Measurements from ENCODE around the gene LAMA2. TPM values are rescaled to one million over a fixed set of nuclear protein-coding genes. Genes with fewer than 3 reads are reported as not detected.

LAMA2 gene
- polyA plus RNA-seq, 3 donors, result not detected

- Mint-ChIP-seq H3K4me3 (no peak overlapping the region), H3K27me3 (ENCODE audit: low read depth in 3 of 3) (no peaks in the 10 kb centered on the region), H3K27ac (no peak overlapping the region), H3K4me1 (no peaks in the 10 kb centered on the region), H3K36me3 (no peaks in the 10 kb centered on the region), H3K9me3 (peaks cover 0 to 1% (median 0%) of the 10 kb centered on the region in 7 donors)
- H3K4me1 ChIP-seq (ENCODE audit: control insufficient read depth in 1 of 2, insufficient read depth in 2 of 2, low read length in 2 of 2), result no peaks in the 10 kb centered on the region
- no peaks in the 10 kb centered on the region for H3K36me3 ChIP-seq (replicated peaks in 1 of 2; ENCODE audit: control insufficient read depth in 1 of 2, insufficient read depth in 2 of 2, low read length in 2 of 2)
- no peak overlapping the region for H3K27ac ChIP-seq (ENCODE audit: low read depth in 1 of 2, low read length in 2 of 2)
- H4K20me1 ChIP-seq (ENCODE audit: insufficient read depth, low read length), result no peaks in the 10 kb centered on the region
- intact Hi-C loops (cut with micrococcal nuclease), result no loop called here
- H3K4me2 ChIP-seq (replicated peaks; ENCODE audit: extremely low read depth, low read length, poor library complexity, severe bottlenecking), result no peak overlapping the region
- TF ChIP-seq CTCF (IDR thresholded peaks at IDR 0.05), result no peak
- H2AFZ ChIP-seq (ENCODE audit: insufficient read depth, low read depth, low read length, poor library complexity, severe bottlenecking), result no peak overlapping the region
- H3K79me2 ChIP-seq (ENCODE audit: insufficient read depth, low read length), result no peaks in the 10 kb centered on the region
- no peak overlapping the region for H3K4me3 ChIP-seq (replicated peaks in 1 of 3; ENCODE audit: low read depth in 2 of 3, low read length in 3 of 3)
- whole genome bisulfite sequencing (ENCODE audit: insufficient coverage), result no CpG with 5 or more reads among the region's 1 CpG
- no peak overlapping the region for H3K9ac ChIP-seq (ENCODE audit: insufficient read depth, low read length, poor library complexity, severe bottlenecking)
- DNase-seq, result no peak
- no peaks in the 10 kb centered on the region for H3K9me3 ChIP-seq (replicated peaks in 1 of 2; ENCODE audit: control insufficient read depth in 1 of 2, insufficient read depth in 1 of 2, low read length in 2 of 2)
- H3K27me3 ChIP-seq (ENCODE audit: control insufficient read depth in 2 of 2, insufficient read depth in 2 of 2, low read length in 2 of 2), result no peaks in the 10 kb centered on the region
Measured at GRCh38 chr6:129111853-129112252, 228.9 kb downstream of the LAMA2 start.

GRCh38 chr6:129112591-129112990 lies 229.7 kb downstream of the LAMA2 start:
- H2AFZ ChIP-seq (ENCODE audit: insufficient read depth, low read depth, low read length, poor library complexity, severe bottlenecking), result no peak overlapping the region
- no peak overlapping the region for H3K9ac ChIP-seq (ENCODE audit: insufficient read depth, low read length, poor library complexity, severe bottlenecking)
- no peaks in the 10 kb centered on the region for H3K9me3 ChIP-seq (replicated peaks in 1 of 2; ENCODE audit: control insufficient read depth in 1 of 2, insufficient read depth in 1 of 2, low read length in 2 of 2)
- Mint-ChIP-seq H3K4me1 (no peaks in the 10 kb centered on the region), H3K27me3 (ENCODE audit: low read depth in 3 of 3) (no peaks in the 10 kb centered on the region), H3K27ac (no peak overlapping the region), H3K36me3 (no peaks in the 10 kb centered on the region), H3K4me3 (no peak overlapping the region), H3K9me3 (peaks cover 0 to 1% (median 0%) of the 10 kb centered on the region in 7 donors)
- H3K36me3 ChIP-seq (replicated peaks in 1 of 2; ENCODE audit: control insufficient read depth in 1 of 2, insufficient read depth in 2 of 2, low read length in 2 of 2), result no peaks in the 10 kb centered on the region
- no peaks in the 10 kb centered on the region for H3K4me1 ChIP-seq (ENCODE audit: control insufficient read depth in 1 of 2, insufficient read depth in 2 of 2, low read length in 2 of 2)
- no peaks in the 10 kb centered on the region for H3K27me3 ChIP-seq (ENCODE audit: control insufficient read depth in 2 of 2, insufficient read depth in 2 of 2, low read length in 2 of 2)
- no peak for TF ChIP-seq CTCF (IDR thresholded peaks at IDR 0.05)
- H3K4me2 ChIP-seq (replicated peaks; ENCODE audit: extremely low read depth, low read length, poor library complexity, severe bottlenecking), result no peak overlapping the region
- H3K4me3 ChIP-seq (replicated peaks in 1 of 3; ENCODE audit: low read depth in 2 of 3, low read length in 3 of 3), result no peak overlapping the region
- H3K27ac ChIP-seq (ENCODE audit: low read depth in 1 of 2, low read length in 2 of 2), result no peak overlapping the region
- no peaks in the 10 kb centered on the region for H3K79me2 ChIP-seq (ENCODE audit: insufficient read depth, low read length)
- intact Hi-C loops (cut with micrococcal nuclease), result no loop called here
- no peaks in the 10 kb centered on the region for H4K20me1 ChIP-seq (ENCODE audit: insufficient read depth, low read length)
- DNase-seq, result no peak
